Liver (tissue), 9 donors: ENCODE results near the gene PLAC9. TPM values are rescaled to one million over a fixed set of nuclear protein-coding genes. Genes with fewer than 3 reads are reported as not detected.

Experiments used
- DNase-seq: peaks from one replicate; pipeline ENCODE4 v3.0.0-alpha.2; 2017; ENCODE audit warnings: low spot score
- H3K27ac ChIP-seq, 2 donors: one replicate each; pipeline ENCODE4 v1.7.0; 2013; ENCODE audit warnings: inconsistent platforms in 2 of 2, low read length in 2 of 2, control low read depth in 1 of 2, low read depth in 1 of 2, mild to moderate bottlenecking in 1 of 2
- H3K27me3 ChIP-seq, 4 donors: one replicate each; pipeline versions ENCODE4 v1.6.1 to v1.7.0; 2013; ENCODE audit warnings: low read length in 3 of 4, inconsistent platforms in 1 of 4, mild to moderate bottlenecking in 1 of 4, moderate library complexity in 1 of 4; ENCODE audit not compliant: control insufficient read depth in 4 of 4, insufficient read depth in 4 of 4
- H3K36me3 ChIP-seq, 4 donors: one replicate each; pipeline versions ENCODE4 v1.6.1 to v1.7.0; 2013; ENCODE audit warnings: low read length in 3 of 4, mild to moderate bottlenecking in 3 of 4, low read depth in 1 of 4, moderate library complexity in 1 of 4; ENCODE audit not compliant: control insufficient read depth in 4 of 4, insufficient read depth in 3 of 4
- H3K4me1 ChIP-seq, 4 donors: one replicate each; pipeline versions ENCODE4 v1.6.1 to v1.7.0; 2013; ENCODE audit warnings: low read length in 3 of 4, mild to moderate bottlenecking in 3 of 4, moderate library complexity in 1 of 4; ENCODE audit not compliant: control insufficient read depth in 4 of 4, insufficient read depth in 4 of 4
- H3K4me3 ChIP-seq, 3 donors: one replicate each; pipeline versions ENCODE4 v1.6.1 to v1.7.0; 2013; ENCODE audit warnings: low read length in 3 of 3, control low read depth in 1 of 3, low read depth in 1 of 3, mild to moderate bottlenecking in 1 of 3
- H3K9ac ChIP-seq, 2 donors: one replicate each; pipeline ENCODE4 v1.7.0; 2013; ENCODE audit warnings: low read length in 2 of 2, mild to moderate bottlenecking in 2 of 2, moderate library complexity in 2 of 2, control low read depth in 1 of 2, low read depth in 1 of 2
- H3K9me3 ChIP-seq, 4 donors: one replicate each; pipeline versions ENCODE4 v1.6.1 to v1.7.0; 2013; ENCODE audit warnings: low read length in 3 of 4; ENCODE audit not compliant: control insufficient read depth in 4 of 4
- FOXA2 ChIP-seq: IDR thresholded peaks from 2 replicates; pipeline ENCODE4 v1.6.1; 2016; ENCODE audit warnings: antibody characterized with exemption
- HNF4A ChIP-seq, 2 donors: conservative IDR thresholded peaks; 2 replicates each; pipeline ENCODE4 v1.6.1; 2016; ENCODE audit warnings: antibody characterized with exemption in 2 of 2, mild to moderate bottlenecking in 2 of 2
- HNF4G ChIP-seq: IDR thresholded peaks from 2 replicates; pipeline ENCODE4 v1.6.1; 2016; ENCODE audit warnings: antibody characterized with exemption
- JUND ChIP-seq, 2 donors: IDR thresholded peaks; 2 replicates each; pipeline ENCODE4 v1.6.1; 2016; ENCODE audit warnings: antibody characterized with exemption in 2 of 2
- NR2F2 ChIP-seq: IDR thresholded peaks from 2 replicates; pipeline ENCODE4 v1.6.1; 2016; ENCODE audit warnings: antibody characterized with exemption
- RAD21 ChIP-seq, 2 donors: IDR thresholded peaks; 2 replicates each; pipeline ENCODE4 v1.6.1; 2016; ENCODE audit warnings: antibody characterized with exemption in 2 of 2, mild to moderate bottlenecking in 2 of 2
- RXRA ChIP-seq, 2 donors: IDR thresholded peaks; 2 replicates each; pipeline ENCODE4 v1.6.1; 2017 to 2018; ENCODE audit warnings: antibody characterized with exemption in 2 of 2, mild to moderate bottlenecking in 1 of 2
- YY1 ChIP-seq: IDR thresholded peaks from 2 replicates; pipeline ENCODE4 v1.6.1; 2016; ENCODE audit warnings: antibody characterized with exemption, mild to moderate bottlenecking
- WGBS: extraction: QIAGEN DNeasy Blood & Tissue Kit; methylation state at CpG from one replicate; pipeline ENCODE4 v1.1.7; 2013; 5-methylcytosine and 5-hydroxymethylcytosine counted together
- polyA plus RNA-seq, 2 donors: library from polyadenylated mRNA; stranded (reverse) in 1 of 2; unstranded in 1 of 2; fragments of 200-250 nt in 1 of 2; fragments of >200 nt in 1 of 2; fragmentation: Nextera tagmentation in 1 of 2; extraction: Ambion mirVana in 1 of 2; gene quantifications; one replicate each; pipeline versions ENCODE4 v1.2.1 to v1.2.3, GENCODE V29; 2013 to 2015
- total RNA-seq, 2 donors: library from RNA; depleted of rRNA; stranded (reverse); fragments of >200 nt; gene quantifications; one replicate each; pipeline ENCODE4 v1.2.3, GENCODE V29; 2014
- TF ChIP-seq, protein P1 (sequence below): IDR thresholded peaks from 2 replicates; pipeline ENCODE4 v1.6.1; 2016; ENCODE audit warnings: antibody characterized with exemption
- TF ChIP-seq, protein P2 (sequence below): IDR thresholded peaks from 2 replicates; pipeline ENCODE4 v1.6.1; 2016; ENCODE audit warnings: antibody characterized with exemption
- TF ChIP-seq, protein P3 (sequence below): IDR thresholded peaks from 2 replicates; pipeline ENCODE4 v1.6.1; 2016; ENCODE audit warnings: antibody characterized with exemption, mild to moderate bottlenecking
- TF ChIP-seq, protein P4 (sequence below): IDR thresholded peaks from 2 replicates; pipeline ENCODE4 v1.6.1; 2016; ENCODE audit warnings: antibody characterized with exemption
- donor health status: healthy.
- donor health status: healthy.
- donor health status: healthy.
- donor health status: healthy.
- donor health status: healthy.

The PLAC9 gene
- total and polyA plus RNA-seq, 4 donors, result 0.67 to 5.6 (median 2.1) TPM

DNA sequence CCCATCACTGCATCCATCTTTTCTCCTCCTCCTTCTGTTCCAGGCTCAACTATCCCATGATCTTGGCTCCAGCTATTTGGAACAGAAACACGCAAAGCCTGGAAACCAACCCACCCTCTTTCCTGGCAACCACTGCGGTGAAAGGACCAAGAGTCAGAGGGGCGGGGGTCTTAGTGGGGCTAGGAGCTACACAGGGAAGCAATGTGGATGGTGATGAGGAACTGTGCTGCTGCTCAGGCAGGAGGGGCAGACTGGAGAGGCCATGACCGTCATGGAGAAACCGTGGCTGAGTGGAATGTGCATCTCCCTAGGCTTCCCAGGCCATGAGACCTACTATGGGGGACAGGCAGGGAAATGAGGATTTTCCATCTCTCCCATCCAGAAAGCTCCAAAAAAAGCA lies 25.6 kb downstream of the PLAC9 start:
- peak overlapping the region; percentile 7 to 13 for H3K27ac ChIP-seq
- no peaks in the 10 kb centered on the region for H3K27me3 ChIP-seq
- WGBS, result 88% methylated on average over 5 of the region's 5 CpGs
- TF ChIP-seq HNF4G (no peak), YY1 (no peak), RXRA (IDR thresholded peaks at IDR 0.05) (no peak), FOXA2 (no peak), HNF4A (conservative IDR thresholded peaks at IDR 0.05) (no peak), NR2F2 (no peak)
- TF ChIP-seq, protein P1, sequence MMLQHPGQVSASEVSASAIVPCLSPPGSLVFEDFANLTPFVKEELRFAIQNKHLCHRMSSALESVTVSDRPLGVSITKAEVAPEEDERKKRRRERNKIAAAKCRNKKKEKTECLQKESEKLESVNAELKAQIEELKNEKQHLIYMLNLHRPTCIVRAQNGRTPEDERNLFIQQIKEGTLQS, result no peak
- TF ChIP-seq, protein P2, sequence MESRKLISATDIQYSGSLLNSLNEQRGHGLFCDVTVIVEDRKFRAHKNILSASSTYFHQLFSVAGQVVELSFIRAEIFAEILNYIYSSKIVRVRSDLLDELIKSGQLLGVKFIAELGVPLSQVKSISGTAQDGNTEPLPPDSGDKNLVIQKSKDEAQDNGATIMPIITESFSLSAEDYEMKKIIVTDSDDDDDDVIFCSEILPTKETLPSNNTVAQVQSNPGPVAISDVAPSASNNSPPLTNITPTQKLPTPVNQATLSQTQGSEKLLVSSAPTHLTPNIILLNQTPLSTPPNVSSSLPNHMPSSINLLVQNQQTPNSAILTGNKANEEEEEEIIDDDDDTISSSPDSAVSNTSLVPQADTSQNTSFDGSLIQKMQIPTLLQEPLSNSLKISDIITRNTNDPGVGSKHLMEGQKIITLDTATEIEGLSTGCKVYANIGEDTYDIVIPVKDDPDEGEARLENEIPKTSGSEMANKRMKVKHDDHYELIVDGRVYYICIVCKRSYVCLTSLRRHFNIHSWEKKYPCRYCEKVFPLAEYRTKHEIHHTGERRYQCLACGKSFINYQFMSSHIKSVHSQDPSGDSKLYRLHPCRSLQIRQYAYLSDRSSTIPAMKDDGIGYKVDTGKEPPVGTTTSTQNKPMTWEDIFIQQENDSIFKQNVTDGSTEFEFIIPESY, result no peak
- TF ChIP-seq, protein P3, sequence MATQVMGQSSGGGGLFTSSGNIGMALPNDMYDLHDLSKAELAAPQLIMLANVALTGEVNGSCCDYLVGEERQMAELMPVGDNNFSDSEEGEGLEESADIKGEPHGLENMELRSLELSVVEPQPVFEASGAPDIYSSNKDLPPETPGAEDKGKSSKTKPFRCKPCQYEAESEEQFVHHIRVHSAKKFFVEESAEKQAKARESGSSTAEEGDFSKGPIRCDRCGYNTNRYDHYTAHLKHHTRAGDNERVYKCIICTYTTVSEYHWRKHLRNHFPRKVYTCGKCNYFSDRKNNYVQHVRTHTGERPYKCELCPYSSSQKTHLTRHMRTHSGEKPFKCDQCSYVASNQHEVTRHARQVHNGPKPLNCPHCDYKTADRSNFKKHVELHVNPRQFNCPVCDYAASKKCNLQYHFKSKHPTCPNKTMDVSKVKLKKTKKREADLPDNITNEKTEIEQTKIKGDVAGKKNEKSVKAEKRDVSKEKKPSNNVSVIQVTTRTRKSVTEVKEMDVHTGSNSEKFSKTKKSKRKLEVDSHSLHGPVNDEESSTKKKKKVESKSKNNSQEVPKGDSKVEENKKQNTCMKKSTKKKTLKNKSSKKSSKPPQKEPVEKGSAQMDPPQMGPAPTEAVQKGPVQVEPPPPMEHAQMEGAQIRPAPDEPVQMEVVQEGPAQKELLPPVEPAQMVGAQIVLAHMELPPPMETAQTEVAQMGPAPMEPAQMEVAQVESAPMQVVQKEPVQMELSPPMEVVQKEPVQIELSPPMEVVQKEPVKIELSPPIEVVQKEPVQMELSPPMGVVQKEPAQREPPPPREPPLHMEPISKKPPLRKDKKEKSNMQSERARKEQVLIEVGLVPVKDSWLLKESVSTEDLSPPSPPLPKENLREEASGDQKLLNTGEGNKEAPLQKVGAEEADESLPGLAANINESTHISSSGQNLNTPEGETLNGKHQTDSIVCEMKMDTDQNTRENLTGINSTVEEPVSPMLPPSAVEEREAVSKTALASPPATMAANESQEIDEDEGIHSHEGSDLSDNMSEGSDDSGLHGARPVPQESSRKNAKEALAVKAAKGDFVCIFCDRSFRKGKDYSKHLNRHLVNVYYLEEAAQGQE, result no peak
- TF ChIP-seq, protein P4, sequence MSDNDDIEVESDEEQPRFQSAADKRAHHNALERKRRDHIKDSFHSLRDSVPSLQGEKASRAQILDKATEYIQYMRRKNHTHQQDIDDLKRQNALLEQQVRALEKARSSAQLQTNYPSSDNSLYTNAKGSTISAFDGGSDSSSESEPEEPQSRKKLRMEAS, result no peak
- H3K9ac ChIP-seq, result no peak overlapping the region
- peaks cover 0 to 3% (median 0%) of the 10 kb centered on the region in 4 donors for H3K4me1 ChIP-seq
- H3K9me3 ChIP-seq, result no peaks in the 10 kb centered on the region
- H3K4me3 ChIP-seq, result no peak overlapping the region
- DNase-seq, result no peak
- peaks cover 11 to 68% (median 36%) of the 10 kb centered on the region in 4 donors for H3K36me3 ChIP-seq

DNA sequence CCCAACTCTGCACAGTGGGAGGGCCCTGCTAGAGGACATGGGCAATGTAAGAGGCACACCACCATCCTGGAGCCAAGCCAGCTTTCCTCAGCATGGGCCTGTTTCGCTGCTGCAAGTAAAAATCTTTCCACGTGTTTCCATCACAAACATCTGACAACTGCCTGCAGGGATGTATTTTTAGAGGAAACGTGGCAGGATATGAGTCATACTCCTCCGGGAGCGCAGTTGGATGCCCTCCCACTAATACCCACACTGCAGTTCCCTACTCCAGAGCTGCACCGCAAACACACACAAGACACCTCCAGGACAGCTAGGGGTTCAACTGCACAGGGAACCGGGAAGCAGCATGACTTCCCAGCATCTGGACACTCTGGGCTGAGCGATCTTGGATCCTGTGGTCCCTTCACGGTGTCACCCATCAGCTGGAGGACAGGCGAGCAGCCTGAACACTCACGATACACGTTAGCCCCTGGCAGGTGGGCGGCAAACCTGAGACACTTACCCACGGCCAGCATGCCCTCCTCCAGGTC lies 26.1 kb downstream of the PLAC9 start:
- no peak overlapping the region for H3K4me3 ChIP-seq
- DNase-seq, result no peak

More for the DNA sequence above, 26.1 kb downstream of the PLAC9 start:
- H3K9ac ChIP-seq, result no peak overlapping the region
- H3K4me1 ChIP-seq, result peaks cover 0 to 3% (median 0%) of the 10 kb centered on the region in 4 donors
- H3K9me3 ChIP-seq, result no peaks in the 10 kb centered on the region
- no peaks in the 10 kb centered on the region for H3K27me3 ChIP-seq
- H3K36me3 ChIP-seq, result peaks cover 12 to 68% (median 37%) of the 10 kb centered on the region in 4 donors
- WGBS, result 76% methylated on average over 14 of the region's 14 CpGs
- TF ChIP-seq JUND (IDR thresholded peaks at IDR 0.05) (peak; percentile 81 to 94), FOXA2 (no peak), RAD21 (IDR thresholded peaks at IDR 0.05) (peak in 1 of 2 donors; percentile 30)
- H3K27ac ChIP-seq, result peak overlapping the region; percentile 9 to 19
